HEK293 (cell line): ENCODE data around the gene TPD52L1.

ENCODE experiments used
- TCF7L2 ChIP-seq: IDR thresholded peaks from 2 replicates; pipeline ENCODE4 v1.6.1; 2011; ENCODE audit warnings: low read depth, mild to moderate bottlenecking, inconsistent platforms, low read length, moderate library complexity, borderline replicate concordance
- YY1 ChIP-seq: fragments of 450-650 bp; formaldehyde crosslinking; IDR thresholded peaks from 2 replicates; pipeline ENCODE4 v1.5.1; 2018; ENCODE audit warnings: missing biosample characterization, missing genetic modification characterization
- ZNF132 ChIP-seq: fragments of 450-650 bp; formaldehyde crosslinking; IDR thresholded peaks from 2 replicates; pipeline ENCODE4 v1.5.1; 2017; ENCODE audit warnings: missing biosample characterization, missing genetic modification characterization, borderline replicate concordance
- ZNF416 ChIP-seq: fragments of 450-650 bp; formaldehyde crosslinking; IDR thresholded peaks from 2 replicates; pipeline ENCODE4 v1.5.1; 2016; ENCODE audit warnings: missing biosample characterization, missing genetic modification characterization
- TF ChIP-seq, protein P1 (sequence below): fragments of 450-650 bp; formaldehyde crosslinking; IDR thresholded peaks from 2 replicates; pipeline ENCODE4 v1.5.1; 2016; ENCODE audit warnings: missing biosample characterization, missing genetic modification characterization
- TF ChIP-seq, protein P2 (sequence below): fragments of 450-650 bp; formaldehyde crosslinking; IDR thresholded peaks from 2 replicates; pipeline ENCODE4 v1.5.1; 2016; ENCODE audit warnings: missing biosample characterization, missing genetic modification characterization

DNA sequence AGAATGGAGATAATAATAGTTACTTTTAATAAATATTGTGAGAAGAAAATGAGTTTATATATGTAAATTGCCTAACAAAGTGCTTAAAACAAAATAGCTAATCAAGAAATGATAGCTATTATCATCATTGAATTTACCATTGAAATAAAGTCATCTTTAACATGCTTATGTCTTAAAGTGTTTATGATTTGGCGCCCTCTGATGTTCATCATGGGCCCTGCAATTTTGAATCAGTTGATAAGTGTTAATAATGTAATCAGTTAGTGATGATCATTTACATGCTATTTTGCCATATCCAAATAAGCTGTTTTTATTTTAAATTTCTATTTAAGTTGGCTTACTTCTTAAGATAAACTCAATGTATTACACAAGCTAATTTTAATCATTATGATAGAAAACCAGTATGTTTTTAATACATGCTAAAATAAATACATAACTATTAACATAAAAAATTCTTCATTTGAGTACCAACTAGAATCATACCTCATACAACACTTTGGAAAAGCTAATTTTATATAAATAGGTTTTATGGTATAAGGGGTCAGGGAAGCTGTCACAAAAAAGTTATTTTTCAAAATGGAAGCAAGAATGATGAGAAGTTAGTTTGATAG is 39.2 kb upstream of the TPD52L1 start:
- no peak for TF ChIP-seq TCF7L2
- TF ChIP-seq ZNF416, result no peak
- TF ChIP-seq, protein P1, sequence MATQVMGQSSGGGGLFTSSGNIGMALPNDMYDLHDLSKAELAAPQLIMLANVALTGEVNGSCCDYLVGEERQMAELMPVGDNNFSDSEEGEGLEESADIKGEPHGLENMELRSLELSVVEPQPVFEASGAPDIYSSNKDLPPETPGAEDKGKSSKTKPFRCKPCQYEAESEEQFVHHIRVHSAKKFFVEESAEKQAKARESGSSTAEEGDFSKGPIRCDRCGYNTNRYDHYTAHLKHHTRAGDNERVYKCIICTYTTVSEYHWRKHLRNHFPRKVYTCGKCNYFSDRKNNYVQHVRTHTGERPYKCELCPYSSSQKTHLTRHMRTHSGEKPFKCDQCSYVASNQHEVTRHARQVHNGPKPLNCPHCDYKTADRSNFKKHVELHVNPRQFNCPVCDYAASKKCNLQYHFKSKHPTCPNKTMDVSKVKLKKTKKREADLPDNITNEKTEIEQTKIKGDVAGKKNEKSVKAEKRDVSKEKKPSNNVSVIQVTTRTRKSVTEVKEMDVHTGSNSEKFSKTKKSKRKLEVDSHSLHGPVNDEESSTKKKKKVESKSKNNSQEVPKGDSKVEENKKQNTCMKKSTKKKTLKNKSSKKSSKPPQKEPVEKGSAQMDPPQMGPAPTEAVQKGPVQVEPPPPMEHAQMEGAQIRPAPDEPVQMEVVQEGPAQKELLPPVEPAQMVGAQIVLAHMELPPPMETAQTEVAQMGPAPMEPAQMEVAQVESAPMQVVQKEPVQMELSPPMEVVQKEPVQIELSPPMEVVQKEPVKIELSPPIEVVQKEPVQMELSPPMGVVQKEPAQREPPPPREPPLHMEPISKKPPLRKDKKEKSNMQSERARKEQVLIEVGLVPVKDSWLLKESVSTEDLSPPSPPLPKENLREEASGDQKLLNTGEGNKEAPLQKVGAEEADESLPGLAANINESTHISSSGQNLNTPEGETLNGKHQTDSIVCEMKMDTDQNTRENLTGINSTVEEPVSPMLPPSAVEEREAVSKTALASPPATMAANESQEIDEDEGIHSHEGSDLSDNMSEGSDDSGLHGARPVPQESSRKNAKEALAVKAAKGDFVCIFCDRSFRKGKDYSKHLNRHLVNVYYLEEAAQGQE, result no peak
- no peak for TF ChIP-seq YY1
- TF ChIP-seq, protein P2, sequence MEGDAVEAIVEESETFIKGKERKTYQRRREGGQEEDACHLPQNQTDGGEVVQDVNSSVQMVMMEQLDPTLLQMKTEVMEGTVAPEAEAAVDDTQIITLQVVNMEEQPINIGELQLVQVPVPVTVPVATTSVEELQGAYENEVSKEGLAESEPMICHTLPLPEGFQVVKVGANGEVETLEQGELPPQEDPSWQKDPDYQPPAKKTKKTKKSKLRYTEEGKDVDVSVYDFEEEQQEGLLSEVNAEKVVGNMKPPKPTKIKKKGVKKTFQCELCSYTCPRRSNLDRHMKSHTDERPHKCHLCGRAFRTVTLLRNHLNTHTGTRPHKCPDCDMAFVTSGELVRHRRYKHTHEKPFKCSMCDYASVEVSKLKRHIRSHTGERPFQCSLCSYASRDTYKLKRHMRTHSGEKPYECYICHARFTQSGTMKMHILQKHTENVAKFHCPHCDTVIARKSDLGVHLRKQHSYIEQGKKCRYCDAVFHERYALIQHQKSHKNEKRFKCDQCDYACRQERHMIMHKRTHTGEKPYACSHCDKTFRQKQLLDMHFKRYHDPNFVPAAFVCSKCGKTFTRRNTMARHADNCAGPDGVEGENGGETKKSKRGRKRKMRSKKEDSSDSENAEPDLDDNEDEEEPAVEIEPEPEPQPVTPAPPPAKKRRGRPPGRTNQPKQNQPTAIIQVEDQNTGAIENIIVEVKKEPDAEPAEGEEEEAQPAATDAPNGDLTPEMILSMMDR (tag by site-specific recombination), result no peak
- TF ChIP-seq ZNF132 (tag by site-specific recombination), result no peak
